G401 (cell line): ENCODE measurements around the gene B3GALNT2. TPM values are rescaled to one million over a fixed set of nuclear protein-coding genes. Genes with fewer than 3 reads are reported as not detected.
"Not testable (repeated sequence)": the region's sequence is repeated elsewhere in the genome, so short reads cannot be mapped to it uniquely, and the experiment has no call there.

Source experiments
- DNase-seq: peaks from one replicate; pipeline ENCODE4 v3.0.0-alpha.2; 2015; ENCODE audit warnings: low spot score
- in situ Hi-C: cut with HindIII; loops from 2 replicates; pipeline ENCODE4 v1.10.0; 2016; ENCODE audit warnings: low sequenced_read_pairs, mixed read lengths
- total RNA-seq: library from RNA; depleted of rRNA; stranded (reverse); fragments of >200 nt; shearing (Covaris generic); gene quantifications from 2 replicates; pipeline ENCODE4 v1.2.3, GENCODE V29; 2014; rRNA removed

The B3GALNT2 gene
- 19.4 and 33.8 TPM in 2 replicates for total RNA-seq

DNA sequence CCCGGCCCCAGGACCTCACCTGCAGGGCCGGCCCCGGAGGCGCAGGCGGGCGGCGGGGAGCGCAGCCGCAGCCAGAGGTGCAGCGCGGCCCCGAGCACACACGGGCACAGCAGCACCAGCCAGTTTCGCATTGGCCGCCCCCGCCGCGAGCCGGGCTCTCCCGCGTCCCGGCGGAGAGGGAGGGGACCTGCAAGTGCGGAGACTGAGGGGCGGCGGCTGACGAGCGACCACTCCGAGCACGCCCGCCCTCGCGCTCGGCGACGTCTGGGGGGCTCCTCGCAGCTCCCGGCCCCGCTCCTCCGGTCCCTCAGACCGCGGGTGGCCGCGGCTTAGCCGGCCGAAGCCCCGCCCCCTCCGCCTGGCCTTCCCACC is at the start of gene B3GALNT2:
TSS of gene B3GALNT2 (minus strand) at position 331 of the 372 bp plus-strand sequence. CDS start at position 131, 200 bp downstream.
- in situ Hi-C loops, result no loop called here
- no peak for DNase-seq

DNA sequence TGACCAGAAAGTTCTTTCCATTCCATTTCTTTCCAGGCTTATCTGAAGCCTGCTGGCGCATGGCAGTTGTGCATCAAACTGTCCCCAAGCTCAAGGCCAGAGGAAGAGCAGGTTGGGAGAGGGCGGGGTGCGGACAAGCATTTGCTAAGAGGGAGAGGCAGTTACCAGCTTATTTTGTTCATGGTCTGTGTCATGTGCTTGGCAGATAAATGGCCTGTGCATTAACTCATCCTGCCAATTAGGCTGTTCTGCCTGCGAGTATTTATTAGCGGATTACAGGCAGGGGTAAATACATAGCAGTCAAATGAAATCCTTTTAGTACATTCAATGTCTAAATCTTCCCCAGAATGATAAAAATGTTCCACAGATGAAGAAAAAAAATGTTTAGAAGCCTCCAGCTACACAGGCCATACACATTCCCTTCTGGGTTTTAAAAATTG is 48.9 kb upstream of the B3GALNT2 start:
- in situ Hi-C loops, result no loop called here
- DNase-seq, result no peak

DNA sequence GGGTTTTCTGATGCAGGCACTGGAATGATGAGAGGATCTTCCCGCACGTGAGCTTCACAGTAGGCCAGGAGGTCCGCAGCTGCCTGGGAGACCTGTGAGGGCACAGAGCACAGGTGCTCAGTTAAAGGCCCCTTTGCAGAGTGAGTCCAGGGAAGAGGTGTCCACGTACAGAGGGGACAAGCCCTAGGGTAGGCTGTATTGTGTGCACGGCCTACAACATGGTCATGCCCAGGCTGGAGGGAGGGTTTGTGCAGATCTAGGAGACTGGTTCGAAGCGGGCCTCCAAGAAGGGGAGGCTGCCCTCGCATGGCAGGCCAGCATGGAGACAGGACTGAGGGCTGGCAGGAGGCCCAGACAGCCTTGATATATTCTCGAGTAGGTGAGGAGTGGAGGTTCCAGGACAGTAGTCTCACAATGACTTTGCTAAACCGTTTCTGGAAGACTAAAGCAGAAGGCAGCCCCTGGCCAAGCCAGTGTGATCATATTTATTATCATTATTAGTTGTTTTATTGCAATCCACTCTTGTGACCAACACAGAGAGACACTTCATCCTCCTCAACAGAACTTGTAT is 48.0 kb upstream of the B3GALNT2 start:
- DNase-seq, result no peak
- in situ Hi-C loops, result no loop called here

DNA sequence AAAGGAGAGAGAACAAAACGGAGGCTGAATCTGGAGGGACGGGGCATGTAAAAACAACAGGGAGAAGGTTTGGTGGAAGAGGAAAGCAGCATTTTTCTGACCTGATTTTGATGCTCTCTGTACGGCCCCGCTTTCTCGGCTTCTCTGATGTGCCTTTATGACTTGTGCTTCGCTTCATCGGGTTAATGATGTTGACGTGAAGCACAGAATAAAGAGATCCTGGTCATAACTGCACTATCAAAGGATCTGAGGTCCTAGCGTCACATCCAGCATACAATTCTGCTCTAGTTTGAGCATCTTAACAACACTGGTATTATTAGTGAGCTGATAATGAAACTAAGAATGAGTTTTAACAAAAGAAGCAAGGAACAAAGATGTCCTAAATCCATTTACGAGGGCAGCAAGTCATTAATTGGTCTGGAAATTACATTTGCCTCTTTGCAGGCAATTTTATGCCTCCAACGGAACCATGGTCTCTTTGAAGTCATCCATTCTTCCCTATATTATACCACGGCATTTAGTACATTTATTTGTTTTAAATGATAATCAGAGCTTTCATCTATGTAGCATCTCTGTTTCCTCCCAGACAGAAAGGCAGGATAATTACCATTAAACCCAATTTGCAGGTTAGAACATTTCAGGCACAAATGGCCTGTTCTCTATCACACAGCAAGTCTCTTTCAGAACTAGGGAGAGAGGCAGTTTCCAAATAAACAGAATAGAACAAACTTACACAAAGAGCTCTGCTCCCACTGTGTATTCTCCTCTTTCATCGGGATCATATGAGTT is 45.3 kb upstream of the B3GALNT2 start:
- in situ Hi-C loops, result no loop called here
- no peak for DNase-seq

DNA sequence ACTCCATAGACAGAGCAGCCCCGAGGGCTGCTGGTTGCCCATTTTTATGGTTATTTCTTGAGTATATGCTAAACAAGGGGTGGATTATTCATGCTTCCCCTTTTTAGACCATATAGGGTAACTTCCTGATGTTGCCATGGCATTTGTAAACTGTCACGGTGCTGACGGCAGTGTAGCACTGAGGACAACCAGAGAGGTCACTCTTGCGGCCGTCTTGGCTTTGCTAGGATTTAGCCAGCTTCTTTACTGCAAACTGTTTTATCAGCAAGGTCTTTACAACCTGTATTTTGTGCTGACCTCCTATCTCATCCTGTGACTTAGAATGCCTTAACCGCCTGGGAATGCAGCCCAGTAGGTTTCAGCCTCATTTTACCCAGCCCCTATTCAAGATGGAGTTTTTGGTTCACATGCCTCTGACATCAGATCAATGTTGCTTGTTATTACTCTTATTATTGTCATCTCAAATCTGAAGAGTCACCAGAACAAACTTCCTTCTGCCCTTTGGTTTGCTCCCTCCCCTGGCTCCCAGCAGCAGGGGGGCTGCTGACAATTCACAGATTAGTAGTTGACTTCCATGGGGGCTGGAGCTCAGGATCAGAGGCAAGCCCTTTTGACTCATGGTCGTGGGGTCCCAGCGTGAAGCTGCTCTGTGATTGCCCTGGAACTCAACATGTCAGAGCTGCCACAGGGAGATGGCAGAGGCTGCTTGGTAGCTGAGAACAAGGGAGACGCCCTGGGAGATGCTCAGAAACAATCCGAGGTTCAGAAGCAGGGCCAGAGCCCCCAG is 42.3 kb upstream of the B3GALNT2 start:
- in situ Hi-C loops, DNase-seq: not testable (repeated sequence)

DNA sequence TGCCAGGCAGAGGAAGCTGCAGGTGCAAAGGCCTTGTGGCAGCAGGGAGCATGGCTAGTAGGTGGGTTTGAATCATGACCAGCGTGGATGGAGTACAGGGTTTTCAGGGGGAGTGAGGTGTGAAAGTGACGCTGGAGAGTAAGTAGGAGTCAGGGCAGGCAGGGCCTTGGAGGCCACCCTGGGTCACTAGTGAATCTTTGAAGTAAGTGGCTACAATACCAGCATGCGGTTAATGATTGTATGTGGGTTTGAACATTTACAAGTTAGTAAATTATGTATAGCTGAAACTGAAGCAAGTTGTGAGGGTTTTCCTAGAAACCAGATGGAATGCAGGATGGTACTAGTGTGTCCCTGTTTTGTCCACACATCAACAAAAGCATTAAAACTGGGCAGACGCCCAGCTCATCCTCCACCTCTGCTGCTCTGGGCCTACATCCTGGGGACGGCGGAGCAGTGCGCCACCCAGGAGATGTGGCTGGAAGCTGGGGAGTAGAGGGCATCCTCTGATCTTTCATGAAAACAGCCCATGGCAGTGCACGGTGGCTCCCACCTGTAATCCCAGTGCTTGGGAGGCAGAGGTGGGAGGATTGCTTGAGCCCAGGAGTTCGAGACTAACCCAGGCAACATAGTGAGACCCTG is 41.2 kb upstream of the B3GALNT2 start:
- no peak for DNase-seq
- in situ Hi-C loops, result no loop called here

DNA sequence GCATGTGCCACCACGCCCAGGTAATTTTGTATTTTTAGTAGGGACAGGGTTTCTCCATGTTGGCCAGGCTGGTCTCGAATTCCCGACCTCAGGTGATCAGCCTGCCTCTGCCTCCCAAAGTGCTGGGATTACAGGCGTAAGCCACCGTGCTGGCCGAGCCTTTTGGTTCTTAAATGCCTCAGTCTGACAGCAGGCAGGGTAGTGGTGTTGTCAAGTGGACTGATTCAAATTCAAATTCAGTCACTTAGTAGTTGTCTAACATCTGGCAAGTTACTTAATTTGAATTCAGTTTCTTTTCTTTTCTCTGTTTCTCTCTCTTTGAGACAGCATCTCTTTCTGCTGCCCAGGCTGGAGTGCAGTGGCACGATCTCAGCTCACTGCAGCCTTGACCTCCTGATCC is 38.6 kb upstream of the B3GALNT2 start:
- DNase-seq, in situ Hi-C loops: not testable (repeated sequence)

DNA sequence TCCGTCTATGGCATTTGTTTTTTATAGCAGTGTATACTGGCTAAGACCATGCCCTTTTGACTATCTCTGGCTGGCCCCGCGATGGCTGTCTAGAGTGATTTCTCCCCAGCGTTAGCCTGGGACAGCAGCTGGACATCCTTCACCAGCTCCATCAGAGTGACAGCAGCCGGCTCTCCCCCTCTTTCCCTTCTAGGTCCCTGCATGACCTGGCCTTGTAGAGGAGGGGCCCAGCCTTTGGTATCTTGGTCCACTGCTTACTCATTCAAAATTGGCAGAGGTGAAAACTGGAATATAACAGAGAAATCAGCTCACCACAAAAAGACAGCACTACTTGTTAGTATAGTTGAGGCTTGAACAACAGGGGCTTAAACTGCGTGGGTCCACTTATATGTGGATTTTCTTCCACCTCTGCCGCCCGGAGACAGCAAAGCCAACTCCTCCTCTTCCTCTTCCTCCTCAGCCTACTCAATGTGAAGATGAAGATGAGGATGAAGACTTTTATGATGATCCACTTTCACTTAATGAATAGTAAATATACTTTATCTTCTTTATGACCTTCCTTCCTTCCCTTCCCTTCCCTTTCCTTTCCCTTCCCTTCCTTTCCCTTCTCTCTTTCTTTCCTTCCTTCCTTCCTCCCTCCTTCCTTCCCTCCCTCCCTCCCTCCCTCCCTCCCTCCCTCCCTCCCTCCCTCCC is 29.4 kb upstream of the B3GALNT2 start:
- in situ Hi-C loops, result no loop called here
- no peak for DNase-seq

DNA sequence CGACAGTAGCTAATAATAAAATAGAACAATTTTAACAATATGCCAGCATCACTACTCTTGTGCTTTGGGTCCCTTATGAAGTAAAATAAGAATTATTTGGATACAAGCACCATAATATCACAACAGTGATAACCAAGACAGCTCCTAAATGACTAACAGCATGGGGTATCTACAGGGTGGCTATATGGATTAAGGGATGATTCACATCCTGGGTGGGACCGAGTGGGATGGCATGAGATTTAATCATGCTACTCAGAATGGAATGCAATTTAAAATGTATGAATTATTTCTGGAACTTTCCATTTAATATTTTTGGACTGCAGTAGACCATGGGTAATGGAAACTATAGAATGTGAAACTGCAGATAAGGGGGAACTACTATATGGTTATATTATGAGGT is 28.1 kb upstream of the B3GALNT2 start:
- no peak for DNase-seq
- in situ Hi-C loops, result no loop called here

DNA sequence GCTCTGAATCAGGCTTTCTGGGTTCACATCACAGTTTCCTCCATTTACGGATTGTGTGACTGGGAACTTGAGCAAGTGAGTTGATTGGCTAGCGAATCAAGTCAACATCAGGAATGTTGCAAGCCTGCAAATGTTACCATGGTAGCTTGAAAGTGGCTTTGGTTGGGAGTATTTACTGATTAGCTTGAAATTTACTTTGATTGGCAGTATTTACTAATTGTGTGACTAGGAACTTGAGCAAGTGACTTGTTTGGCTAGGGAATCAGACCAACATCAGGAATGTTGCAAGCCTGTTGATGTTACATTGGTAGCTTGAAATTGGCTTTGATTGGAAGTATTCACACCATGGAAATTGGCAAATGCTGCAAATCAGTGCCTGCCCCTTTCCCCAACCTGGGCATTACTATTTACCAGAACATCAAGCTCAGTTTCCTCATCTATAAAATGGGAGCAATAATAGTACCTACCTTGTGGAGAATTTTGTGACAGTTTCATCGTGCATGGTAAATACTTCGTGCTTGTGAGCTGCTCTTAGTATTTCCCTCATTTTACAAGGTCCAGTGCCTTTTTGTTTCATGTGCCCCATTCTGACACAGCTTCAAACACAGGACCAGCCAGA is 23.1 kb upstream of the B3GALNT2 start:
- DNase-seq, result no peak
- in situ Hi-C loops, result no loop called here

DNA sequence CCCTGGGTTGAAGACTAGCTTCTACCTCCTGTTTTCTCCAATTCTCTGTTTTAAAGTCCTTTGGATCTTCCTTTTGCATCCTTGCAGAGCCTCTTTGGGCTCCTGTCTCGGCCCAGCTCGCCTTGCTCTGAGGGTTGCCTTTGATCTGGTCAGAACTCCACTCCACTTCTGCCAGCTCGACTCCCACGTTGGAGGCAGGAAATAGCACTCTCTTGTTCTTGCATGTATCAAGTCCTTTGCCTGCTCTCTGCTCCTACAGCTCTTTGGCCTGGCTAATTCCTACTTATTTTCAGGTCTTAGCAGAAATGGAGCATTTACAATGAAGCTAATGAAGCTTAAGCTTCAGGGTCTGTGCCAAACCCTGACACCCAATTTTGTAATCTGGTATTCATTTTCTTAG is 21.1 kb upstream of the B3GALNT2 start:
- no peak for DNase-seq
- in situ Hi-C loops, result no loop called here

DNA sequence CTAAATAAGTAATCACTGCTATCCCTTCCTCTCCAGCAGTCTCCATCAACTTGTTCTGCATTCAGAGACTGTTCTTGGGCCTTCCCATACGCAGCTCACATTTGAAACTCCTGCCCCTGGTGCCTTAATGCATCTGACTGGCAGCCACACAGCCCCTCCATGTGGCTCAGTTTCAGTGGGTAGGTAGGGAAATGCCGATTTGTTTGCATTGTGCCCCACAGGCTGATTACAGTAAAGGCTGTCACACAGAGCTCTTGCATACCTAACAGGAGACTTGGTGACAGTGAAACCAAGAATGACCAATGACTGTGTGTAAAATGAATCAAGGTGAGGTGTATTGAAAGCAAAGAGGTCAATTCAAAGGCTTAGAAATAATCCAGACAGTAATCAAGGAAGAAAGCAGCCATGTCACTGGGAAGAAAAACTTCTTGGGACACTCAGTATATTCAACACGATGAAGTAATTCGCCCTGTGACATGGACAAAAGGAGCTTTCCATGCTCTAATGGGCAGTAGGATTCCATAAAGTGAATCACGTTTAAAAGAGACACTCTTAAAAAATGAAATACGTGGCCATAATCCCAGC is 12.7 kb upstream of the B3GALNT2 start:
- in situ Hi-C loops, result no loop called here
- no peak for DNase-seq

DNA sequence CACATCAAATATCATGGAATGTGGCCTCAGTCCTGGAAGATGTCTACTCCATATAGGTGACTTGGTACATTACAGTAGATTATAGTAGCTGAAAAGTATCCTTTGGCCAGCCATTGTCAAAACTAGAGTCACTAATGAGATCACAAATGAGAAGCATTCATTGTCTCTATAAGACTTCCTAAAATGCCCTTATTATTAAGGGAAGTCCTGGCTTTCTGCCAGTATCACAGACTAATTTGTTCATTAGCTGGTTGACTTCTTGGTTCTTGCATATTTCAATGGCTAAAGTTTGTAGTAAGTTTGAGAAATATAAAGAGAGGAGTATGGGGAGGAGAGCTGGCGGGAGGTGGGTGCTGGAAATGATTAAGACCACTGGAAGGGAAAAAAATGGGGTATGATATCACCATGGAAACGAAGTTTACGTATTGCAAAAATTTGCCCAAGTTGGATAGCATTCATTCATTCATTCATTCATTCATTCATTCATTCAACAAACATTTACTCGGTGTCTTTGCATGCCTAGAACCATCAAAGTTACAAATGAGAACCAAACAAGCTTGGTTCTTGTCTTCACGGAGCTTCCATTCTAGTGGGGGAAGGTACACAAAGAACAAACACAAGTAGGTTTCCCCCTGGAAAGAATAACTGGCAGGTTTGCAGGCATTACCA is 11.7 kb upstream of the B3GALNT2 start:
- DNase-seq, result no peak
- in situ Hi-C loops, result no loop called here

DNA sequence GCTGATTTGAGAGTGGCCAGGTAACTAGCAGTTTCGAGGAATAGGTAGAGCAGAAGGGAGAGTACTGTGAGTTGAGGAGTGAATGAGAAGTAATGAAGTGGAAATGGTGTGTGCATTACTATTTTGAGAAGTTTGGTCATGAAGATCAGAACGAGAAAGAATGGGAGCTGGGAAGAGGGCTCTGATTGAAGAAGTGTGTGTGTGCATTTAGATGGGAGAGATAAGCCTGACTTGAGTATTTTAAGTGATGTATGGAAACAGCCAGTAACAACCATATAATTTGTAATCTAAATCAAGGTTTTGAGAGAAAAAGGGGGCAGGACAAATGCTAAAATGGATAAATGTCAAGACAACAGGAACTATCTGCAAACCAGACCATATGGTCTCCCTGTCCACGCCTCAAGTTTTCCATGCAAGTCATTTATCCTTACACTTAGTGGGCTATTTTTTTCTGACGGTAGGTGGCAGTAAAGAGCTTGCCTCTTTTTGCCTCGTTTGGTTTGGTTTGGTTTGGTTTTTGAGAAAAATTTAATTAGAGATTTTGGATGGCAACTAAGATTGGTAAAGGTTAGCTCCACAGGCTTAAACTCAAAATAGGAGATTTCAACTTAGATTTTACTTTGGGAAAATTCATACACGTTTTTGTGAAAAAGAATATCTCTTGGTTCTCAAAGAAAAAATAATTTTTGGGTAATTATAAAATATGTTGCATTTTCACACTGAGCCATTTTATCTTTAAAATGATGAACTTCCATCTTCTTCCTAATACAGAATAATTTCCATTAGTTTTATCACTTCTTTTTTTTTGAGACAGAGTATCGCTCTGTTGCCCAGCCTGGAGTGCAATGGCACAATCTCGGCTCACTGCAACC is 9.5 kb upstream of the B3GALNT2 start:
- peak; percentile 84 for DNase-seq
- in situ Hi-C loops, result no loop called here

DNA sequence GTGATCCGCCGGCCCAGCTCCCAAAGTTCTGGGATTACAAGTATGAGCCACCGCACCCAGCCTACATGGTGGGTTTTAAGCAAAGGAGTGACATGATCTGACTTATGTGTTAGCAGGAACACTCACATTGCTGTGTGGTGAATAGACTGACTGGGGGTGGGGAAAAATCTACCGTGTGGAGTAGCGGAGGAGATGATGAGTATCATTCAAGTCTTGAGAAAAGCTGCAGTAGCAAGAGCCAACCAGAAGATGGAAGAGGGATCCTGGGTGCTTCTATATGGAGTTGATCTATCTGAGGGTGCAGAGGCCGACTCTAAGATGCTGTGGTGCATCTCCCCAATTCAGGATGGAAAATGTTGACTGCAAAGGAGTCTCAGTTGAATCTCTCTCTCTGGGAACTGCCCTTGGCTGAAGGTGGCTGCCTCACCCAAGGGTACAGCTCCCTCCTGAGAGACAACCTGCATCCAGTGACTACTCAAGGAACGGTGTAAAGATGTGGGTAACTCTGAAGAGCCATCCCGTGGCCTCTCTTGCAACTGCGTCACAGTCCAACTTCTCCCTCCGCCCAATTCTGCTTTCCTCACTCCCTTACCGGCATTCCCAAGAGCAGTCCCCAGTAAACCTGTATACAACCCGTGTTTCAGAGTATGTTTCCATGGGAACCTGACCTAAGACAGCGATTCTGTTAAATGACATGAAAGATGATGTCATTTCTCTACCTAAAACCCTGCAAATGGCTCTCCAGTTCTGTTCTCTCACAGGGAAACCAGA is 7.4 kb upstream of the B3GALNT2 start:
- DNase-seq, result peak; percentile 19
- in situ Hi-C loops, result no loop called here

DNA sequence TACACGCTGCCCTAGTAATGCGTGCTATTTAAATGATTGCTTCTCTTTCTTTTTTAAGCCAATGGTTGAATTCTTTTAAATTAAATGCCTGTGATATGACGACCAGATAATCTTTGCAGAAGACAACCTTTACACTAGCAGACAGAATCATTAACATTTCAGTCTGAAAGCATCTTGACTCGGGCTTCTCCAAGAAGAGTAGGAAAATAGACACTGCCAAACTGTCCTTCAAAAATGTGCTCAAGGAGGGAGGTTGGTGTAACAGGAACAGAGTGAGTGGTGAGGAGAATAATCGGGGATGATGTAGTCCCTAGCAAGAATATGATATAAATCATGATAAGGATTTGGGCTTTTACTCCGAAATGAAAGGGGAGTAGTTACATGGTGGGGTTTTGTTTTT is 6.6 kb upstream of the B3GALNT2 start:
- in situ Hi-C loops, result no loop called here
- no peak for DNase-seq
